ENCODE data around the gene UNKL. TPM values are rescaled to one million over a fixed set of nuclear protein-coding genes. Genes with fewer than 3 reads are reported as not detected.

UNKL gene
- total RNA-seq, 1 donor from 2014 or later: 14.5 TPM

DNA sequence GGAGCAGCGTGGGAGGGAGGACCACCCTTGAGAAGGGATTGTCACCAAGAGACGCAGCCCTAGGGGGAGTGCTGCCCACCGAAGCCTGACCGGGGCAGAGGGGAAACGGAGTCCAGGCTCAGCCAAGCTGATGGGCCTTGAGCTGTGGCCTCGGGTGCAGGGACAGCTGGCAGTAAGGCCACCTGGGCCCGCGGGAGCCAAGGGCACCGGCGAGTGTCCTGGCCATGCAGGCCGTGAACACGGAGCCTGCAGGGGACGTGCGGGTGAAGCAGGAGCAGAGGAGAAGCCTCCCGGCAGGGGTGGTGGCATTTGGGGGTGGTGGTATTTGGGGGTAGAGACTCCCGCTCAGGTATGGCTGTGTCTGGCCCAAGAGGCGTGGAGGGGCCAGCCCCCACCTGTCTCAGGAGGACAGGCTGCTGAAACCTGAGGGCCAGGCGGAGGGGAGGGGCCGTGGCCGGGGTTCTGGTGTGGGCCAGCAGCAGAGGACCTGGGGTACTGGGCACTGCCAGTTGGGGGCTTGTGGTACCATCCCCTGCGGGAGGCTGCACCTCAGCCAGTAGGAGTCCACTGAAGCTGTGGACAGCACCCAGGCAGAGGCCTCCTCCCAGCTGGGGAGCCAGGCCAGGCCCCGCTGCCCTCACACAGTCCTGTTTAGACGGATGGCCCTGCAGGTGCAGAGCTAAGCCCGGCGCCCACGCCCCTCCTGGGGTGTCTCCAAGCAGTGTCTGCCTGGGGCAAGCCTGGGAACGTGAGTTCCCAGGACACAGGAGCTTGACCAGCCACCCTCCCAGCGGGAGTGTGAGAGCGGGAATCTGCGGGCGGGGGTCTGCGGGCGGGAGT, 58.2 kb downstream of the UNKL start:
- DNase-seq (ENCODE audit: low spot score): no peak

DNA sequence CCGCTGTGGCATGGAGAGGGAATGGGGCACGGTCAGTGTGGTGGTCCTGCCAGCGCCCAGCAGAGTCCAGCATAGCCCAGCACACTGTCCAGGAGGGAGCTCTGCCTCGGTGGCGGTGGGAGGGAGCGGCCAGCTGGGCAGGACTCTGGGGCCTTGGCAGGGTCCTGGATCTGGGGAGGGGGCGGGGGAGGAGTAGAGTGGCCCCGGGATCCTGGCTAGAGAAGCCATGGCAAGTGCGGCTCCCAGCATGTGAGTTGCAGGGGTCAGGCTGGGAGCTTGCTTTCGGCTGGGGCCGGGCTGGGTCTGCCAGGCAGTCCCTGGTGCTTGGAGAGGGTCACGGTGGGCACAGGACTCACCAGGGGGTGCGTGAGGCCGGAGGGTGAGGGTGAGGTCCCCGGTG, 58.9 kb downstream of the UNKL start:
- DNase-seq (ENCODE audit: low spot score): no peak

- no peak for DNase-seq (ENCODE audit: low spot score)
Observed at GRCh38 chr16:1354815-1355540, 59.5 kb downstream of the UNKL start.

GRCh38 chr16:1351582-1352362, 62.7 kb downstream of the UNKL start, which contains the start of the genes GNPTG and TSR3:
Gene GNPTG, plus strand, starts transcription at chr16:1351931. Its CDS starts 35 bp downstream, at chr16:1351966.
Gene TSR3, minus strand, starts transcription at chr16:1351878. Its CDS starts 74 bp downstream, at chr16:1351804.
- peak; percentile 96 for DNase-seq (ENCODE audit: low spot score)

DNA sequence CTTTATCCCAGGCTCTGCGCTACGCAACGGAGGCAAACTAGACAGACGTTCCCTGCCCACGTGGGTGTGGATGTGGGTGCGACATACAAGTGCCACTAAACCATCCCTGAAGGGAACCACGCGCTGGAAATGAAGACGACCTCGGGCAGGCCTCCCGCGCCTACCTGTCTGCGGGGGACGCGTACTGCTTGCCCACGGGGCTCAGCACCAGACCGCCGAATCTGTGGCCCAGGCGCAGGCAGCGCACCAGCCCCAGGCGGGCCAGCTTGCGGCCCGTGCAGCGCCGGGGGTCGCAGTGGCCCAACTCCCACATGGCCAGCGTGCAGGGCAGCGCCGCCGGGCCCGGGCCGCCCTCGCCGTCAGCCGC, 63.3 kb downstream of the UNKL start:
- DNase-seq (ENCODE audit: low spot score): no peak

DNA sequence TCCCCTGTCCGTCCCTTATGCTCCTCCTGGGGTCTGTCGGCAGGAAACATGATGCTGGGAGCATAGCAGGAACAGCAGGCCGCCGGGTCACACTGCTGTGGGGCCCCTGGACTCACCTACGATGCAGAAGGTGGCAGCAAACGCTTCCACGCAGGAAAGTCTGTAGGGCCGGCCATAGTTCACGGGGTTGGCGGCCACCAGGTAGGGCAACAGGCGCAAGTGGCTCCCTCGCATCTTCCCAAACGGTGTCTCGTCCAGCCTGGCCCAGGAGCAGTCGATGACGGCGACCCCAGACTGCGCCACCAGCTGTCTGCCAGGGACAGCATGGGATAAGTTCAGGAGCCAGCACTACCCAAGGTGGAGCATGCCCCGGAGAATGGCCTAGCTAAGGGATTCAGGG, 63.8 kb downstream of the UNKL start:
- no peak for DNase-seq (ENCODE audit: low spot score)

DNA sequence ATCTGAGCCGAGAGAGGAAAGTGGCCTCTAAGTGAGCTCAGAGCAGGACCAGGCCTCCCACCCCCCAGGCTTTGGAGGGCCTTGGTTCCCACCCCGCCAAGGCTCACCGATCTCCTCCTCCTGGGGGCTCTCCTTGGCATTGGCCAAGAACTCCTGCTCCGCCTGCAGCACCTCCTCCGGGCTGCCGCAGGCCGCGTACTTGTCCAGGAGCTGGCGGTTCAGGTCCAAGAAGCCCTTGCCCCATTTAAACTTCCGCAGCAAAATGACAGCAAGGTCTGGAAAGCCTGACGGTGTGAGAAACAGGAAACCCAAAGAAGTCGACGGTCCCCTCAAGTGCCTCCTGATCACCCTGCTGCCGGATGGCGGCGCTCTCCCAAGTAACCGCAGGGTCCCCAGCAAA, 64.6 kb downstream of the UNKL start:
- DNase-seq (ENCODE audit: low spot score): no peak

DNA sequence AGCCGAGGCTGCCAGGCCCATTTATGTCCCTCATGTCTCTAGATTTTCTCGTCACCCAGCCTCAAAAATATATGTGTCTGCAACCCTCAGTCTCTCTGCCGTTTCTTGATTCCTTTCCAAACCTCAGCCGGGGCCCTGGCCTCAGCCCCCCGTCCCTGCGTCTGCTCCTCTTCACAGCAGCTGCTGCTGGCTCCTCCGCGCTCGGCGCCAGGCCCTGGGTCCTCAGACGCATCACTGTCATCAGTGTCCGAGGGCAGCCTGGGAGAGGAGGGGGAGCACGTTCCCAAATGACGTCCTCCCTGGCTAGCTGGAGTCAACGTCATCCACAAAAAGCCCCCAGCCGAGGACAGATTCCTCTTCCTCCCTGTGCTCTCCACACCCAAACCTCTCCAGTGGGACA, 65.2 kb downstream of the UNKL start:
- DNase-seq (ENCODE audit: low spot score): no peak

- no peak for DNase-seq (ENCODE audit: low spot score)
Observed at GRCh38 chr16:1348926-1349325, 65.6 kb downstream of the UNKL start.

DNA sequence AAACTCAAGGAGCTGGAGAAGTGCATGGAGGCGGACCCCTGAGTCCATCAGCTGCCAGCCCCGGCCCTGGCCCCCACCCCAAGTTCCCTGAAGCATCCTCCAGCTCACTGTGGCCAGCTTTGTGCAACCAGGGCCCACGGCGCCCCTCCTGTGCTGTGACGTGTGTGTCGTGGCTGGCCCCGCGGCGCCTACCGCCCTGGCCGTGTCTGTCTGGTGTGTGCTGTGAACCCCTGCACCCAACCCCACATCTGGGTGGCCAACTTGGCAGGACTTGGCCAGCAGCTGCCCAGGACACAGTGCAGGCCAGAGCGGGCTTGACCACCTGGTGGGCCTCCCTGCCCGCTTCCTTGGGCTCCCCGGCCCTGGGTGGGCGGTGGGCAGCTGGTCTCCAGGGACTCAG, 66.1 kb downstream of the UNKL start:
- no peak for DNase-seq (ENCODE audit: low spot score)

GRCh38 chr16:1347962-1348361, 66.5 kb downstream of the UNKL start:
- no peak for DNase-seq (ENCODE audit: low spot score)

- DNase-seq (ENCODE audit: low spot score): no peak
Observed at GRCh38 chr16:1347286-1347855, 67.1 kb downstream of the UNKL start.

DNA sequence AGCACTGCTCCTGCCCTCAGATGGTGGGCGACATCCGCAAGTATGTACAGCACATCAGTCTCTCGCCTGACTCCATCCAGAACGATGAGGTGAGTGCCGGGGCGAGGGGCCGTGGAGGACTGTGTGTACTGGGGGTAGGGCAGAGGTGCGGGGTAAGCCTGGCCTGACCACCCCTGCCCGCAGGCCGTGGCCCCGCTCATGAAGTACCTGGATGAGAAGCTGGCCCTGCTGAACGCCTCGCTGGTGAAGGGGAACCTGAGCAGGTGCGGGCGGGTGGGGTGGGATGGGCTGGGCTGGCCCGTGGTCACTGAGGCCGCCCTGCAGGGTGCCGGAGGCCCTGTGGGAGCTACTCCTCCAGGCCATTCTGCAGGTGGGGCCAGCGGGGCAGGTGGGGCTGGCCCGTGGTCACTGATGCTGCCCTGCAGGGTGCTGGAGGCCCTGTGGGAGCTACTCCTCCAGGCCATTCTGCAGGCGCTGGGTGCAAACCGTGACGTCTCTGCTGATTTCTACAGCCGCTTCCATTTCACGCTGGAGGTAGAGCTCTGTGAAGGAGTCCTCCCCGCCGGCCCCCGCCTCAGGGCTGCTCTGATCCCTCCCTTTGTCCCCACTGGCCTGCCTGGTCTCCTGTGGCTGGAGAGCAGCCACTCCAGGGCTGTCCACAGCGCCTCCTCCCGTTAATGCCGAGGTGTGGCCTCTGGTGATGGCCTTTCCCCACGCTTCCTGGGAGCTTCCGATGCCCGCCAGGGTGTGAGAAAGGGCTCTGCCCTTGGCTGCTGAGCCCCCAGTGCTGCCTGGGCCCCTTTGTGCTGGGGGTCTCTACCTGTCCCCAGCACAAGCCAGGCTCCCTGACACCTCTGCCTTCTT, 67.8 kb downstream of the UNKL start:
- DNase-seq (ENCODE audit: low spot score): no peak

DNA sequence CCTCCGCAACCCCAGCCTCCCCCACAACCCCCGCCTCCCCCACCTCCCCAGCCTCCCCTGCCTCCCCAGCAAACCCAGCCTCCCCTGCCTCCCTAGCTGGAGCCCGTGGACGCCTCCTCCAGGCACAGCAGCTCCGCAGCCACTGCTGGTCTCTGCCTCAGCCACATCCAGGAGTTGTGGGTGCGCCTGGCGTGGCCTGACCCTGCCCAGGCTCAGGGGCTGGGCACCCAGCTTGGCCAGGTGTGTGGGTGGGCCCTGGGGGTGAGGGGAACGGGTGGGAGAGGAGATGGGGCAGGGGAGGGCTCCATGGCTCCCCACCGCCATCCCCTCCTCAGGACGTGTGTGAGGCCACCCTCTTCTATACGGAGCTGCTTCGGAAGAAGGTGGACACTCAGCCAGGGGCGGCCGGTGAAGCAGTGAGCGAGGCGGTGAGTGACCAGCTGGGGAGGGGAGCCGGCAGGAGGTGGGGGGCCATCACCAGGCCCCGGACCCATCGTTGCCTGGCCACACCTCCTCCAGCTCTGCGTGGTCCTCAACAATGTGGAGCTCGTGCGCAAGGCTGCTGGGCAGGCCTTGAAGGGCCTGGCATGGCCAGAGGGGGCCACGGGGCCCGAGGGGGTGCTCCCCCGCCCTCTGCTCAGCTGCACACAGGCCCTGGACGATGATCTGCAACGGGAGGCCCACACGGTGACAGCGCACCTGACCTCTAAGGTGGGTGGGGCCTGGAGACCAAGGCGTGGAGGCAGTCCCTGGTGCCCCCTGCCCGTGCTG, 68.7 kb downstream of the UNKL start:
- DNase-seq (ENCODE audit: low spot score): no peak

DNA sequence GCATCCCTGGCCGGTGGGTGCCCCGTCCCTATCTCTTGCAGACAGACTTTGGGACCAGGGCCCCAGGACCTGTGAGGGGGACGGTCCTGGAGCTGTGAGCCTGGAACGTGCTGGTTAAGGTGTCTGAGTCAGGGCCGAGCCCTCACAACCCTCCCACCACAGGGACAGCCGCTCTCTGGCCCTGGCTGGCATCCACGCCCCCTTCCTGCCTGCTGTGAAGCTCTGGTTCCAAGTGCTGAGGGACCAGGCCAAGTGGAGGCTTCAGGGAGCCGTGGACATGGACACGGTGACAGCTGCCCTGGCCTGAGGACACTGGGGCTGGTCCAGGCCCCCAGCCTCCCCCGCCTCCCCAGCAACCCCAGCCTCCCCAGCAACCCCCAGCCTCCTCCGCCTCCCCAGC, 69.4 kb downstream of the UNKL start:
- no peak for DNase-seq (ENCODE audit: low spot score)

GRCh38 chr16:1344499-1344898, 70.0 kb downstream of the UNKL start:
- no peak for DNase-seq (ENCODE audit: low spot score)

- DNase-seq (ENCODE audit: low spot score): no peak
Observed at GRCh38 chr16:1343428-1344242, 70.9 kb downstream of the UNKL start.

DNA sequence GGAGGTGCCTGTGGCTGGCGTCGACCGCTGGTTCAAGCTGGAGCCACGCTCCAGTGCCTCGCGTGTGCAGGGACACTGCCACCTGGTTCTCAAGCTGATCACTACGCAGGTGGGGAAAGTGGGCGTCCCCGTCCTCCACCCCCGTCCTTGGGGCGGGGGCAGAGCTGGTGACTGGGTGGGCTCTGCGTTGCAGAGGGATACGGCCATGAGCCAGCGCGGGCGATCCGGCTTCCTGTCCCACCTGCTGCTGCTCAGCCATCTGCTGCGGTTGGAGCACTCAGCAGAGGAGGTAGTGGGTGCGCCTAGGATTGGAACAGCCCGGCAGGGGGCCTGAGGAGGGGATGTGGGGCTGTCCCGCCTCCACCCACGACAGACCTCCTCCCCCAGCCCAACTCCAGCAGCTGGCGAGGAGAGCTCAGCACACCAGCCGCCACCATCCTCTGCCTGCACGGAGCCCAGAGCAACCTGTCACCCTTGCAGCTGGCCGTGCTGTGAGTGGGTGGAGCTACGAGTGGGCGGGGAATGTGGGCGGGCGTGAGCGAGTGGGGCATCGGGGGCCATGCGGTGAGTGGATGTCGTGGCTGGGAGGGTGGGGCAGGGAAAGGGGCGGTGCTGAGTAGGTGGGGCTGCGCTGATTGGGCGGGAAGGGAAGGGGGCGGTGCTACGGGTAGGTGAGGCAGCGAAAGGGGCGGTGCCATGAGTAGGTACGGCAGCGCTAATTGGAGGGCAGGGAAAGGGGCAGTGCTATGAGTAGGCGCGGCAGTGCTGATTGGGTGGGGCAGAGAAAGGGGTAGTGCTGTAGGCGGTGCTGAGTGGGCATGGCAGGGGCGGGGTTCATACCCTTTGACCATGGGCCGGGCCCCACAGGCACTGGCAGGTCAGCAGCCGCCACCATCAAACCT, 71.7 kb downstream of the UNKL start:
- DNase-seq (ENCODE audit: low spot score): peak; percentile 93

Measured in mesenteric fat pad (tissue), 1 donor.